ENCODE results near the gene SORBS2. TPM values are rescaled to one million over a fixed set of nuclear protein-coding genes. Genes with fewer than 3 reads are reported as not detected.

Gene SORBS2
- total and polyA plus RNA-seq, 2 of the 8 experiments (the other 6 are each of a cell fraction or from before 2014, with no cell fraction given): 73.0 to 87.1 TPM

DNA sequence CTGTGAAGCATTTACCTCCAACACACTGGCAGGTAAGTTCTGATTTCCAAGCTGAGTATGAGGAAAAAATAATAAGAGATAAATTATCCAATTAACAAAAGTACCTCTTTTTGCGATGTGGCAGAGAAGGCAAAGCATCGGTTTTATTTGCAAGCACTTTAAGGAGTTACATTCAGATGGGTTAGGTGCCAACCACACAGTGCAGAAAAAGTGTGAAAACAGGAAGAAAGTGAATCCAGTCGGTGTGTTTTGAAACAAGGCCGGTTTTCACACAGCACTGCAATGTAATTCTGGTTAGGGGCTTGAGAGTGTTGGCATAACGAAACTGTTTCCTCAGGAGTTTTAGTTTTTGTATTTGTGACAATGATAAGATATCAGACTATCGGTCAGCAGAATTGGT lies 145.8 kb downstream of the SORBS2 start:
- no peaks in the 10 kb centered on the region for H3K23me2 ChIP-seq (ENCODE audit: low read depth, low read length)
- no peaks in the 10 kb centered on the region for H3K4me1 ChIP-seq (replicated peaks in 1 of 4; ENCODE audit: control insufficient read depth in 3 of 4, insufficient read depth in 4 of 4, low read length in 3 of 4)
- no peaks in the 10 kb centered on the region; the same call in 1 of the 2 replicates for H3K79me1 ChIP-seq (ENCODE audit: low read depth, low read length)
- H2AK5ac ChIP-seq (ENCODE audit: low read depth, low read length): no peak overlapping the region
- H3K18ac ChIP-seq (ENCODE audit: extremely low read depth, low read length): no peak overlapping the region
- no peak overlapping the region for H3K4me2 ChIP-seq (ENCODE audit: insufficient read depth in 1 of 2, low read depth in 2 of 2, low read length in 2 of 2)
- H2BK12ac ChIP-seq (ENCODE audit: low read depth, low read length): no peak overlapping the region
- no peak overlapping the region for H4K5ac ChIP-seq (ENCODE audit: insufficient read length, low read depth, low read length)
- CTCF ChIA-PET (ENCODE audit: partially characterized antibody): interaction anchor here (1.0 to 1.5 kb wide), 3 partner anchors 14 to 27 kb away, joined by 3 to 4 read pairs (median 3); no protein-coding TSS in a partner anchor
- H3K79me2 ChIP-seq (ENCODE audit: control insufficient read depth in 1 of 2, insufficient read depth in 2 of 2, low read length in 2 of 2): no peaks in the 10 kb centered on the region
- H3K27ac ChIP-seq (ENCODE audit: low read depth, low read length): no peak overlapping the region
- DNase-seq (ENCODE audit: low read depth in 1 of 2, low spot score in 2 of 2) (no peak), FAIRE-seq (no peak)
- H3K9me3 ChIP-seq (ENCODE audit: insufficient read depth in 2 of 2, low read depth in 1 of 2, low read length in 1 of 2): no peaks in the 10 kb centered on the region
- no peak overlapping the region for H2AFZ ChIP-seq (ENCODE audit: low read length)
- H3K4ac ChIP-seq (replicated peaks; ENCODE audit: insufficient read length, low read depth, low read length): no peak overlapping the region
- no peak overlapping the region for H3K23ac ChIP-seq (ENCODE audit: insufficient read length)
- no peak overlapping the region for H3K56ac ChIP-seq (replicated peaks; ENCODE audit: insufficient read length, low read depth, low read length)
- no peak overlapping the region; the same call in 1 of the 2 replicates for H2BK15ac ChIP-seq (ENCODE audit: low read length)
- no peak overlapping the region for H2BK120ac ChIP-seq (replicated peaks; ENCODE audit: low read depth, low read length)
- no peak for TF ChIP-seq RAD21 (IDR thresholded peaks at IDR 0.05 in 1 of 2, conservative IDR thresholded peaks at IDR 0.05 in 1 of 2; ENCODE audit: low read depth in 2 of 2, low read length in 2 of 2)
- TF ChIP-seq, protein P1, sequence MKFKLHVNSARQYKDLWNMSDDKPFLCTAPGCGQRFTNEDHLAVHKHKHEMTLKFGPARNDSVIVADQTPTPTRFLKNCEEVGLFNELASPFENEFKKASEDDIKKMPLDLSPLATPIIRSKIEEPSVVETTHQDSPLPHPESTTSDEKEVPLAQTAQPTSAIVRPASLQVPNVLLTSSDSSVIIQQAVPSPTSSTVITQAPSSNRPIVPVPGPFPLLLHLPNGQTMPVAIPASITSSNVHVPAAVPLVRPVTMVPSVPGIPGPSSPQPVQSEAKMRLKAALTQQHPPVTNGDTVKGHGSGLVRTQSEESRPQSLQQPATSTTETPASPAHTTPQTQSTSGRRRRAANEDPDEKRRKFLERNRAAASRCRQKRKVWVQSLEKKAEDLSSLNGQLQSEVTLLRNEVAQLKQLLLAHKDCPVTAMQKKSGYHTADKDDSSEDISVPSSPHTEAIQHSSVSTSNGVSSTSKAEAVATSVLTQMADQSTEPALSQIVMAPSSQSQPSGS (IDR thresholded peaks at IDR 0.05; ENCODE audit: low read length): no peak
- TF ChIP-seq POLR2A (IDR thresholded peaks at IDR 0.05; ENCODE audit: control extremely low read depth in 1 of 2, low read depth in 2 of 2, low read length in 2 of 2): no peak
- TF ChIP-seq BACH1 (IDR thresholded peaks at IDR 0.05; ENCODE audit: low read length): no peak
- TF ChIP-seq CBX8 (IDR thresholded peaks at IDR 0.05; ENCODE audit: borderline replicate concordance, low read depth, low read length): no peak
- TF ChIP-seq CREB1 (IDR thresholded peaks at IDR 0.05): no peak
- no peak for TF ChIP-seq CTBP2 (IDR thresholded peaks at IDR 0.05; ENCODE audit: borderline replicate concordance, insufficient read depth, insufficient read length, low read length)
- TF ChIP-seq KDM1A (IDR thresholded peaks at IDR 0.05; ENCODE audit: borderline replicate concordance, low read length): no peak
- no peak for TF ChIP-seq PHF8 (conservative IDR thresholded peaks at IDR 0.05; ENCODE audit: low read depth, low read length)
- no peak for TF ChIP-seq TAF1 (IDR thresholded peaks at IDR 0.05; ENCODE audit: low read depth, low read length)
- TF ChIP-seq EP300 (IDR thresholded peaks at IDR 0.05; ENCODE audit: borderline replicate concordance in 1 of 2, low read depth in 2 of 2, low read length in 2 of 2): no peak
- no peaks in the 10 kb centered on the region for H4K20me1 ChIP-seq (replicated peaks in 1 of 2; ENCODE audit: control insufficient read depth in 1 of 2, insufficient read depth in 2 of 2, low read length in 2 of 2)
- H4K91ac ChIP-seq (replicated peaks; ENCODE audit: insufficient read length, low read length): no peak overlapping the region
- no peak overlapping the region for H3K4me3 ChIP-seq (ENCODE audit: extremely low read depth in 1 of 4, insufficient read depth in 2 of 4, low read depth in 3 of 4, low read length in 4 of 4)
- peaks cover 0 to 16% (median 3%) of the 10 kb centered on the region in 4 experiments; a peak in 3 of 8 replicates for H3K36me3 ChIP-seq (ENCODE audit: control insufficient read depth in 2 of 4, insufficient read depth in 4 of 4, low read length in 3 of 4)
- no peaks in the 10 kb centered on the region for H3K27me3 ChIP-seq (replicated peaks in 1 of 4; ENCODE audit: control insufficient read depth in 3 of 4, extremely low read depth in 1 of 4, insufficient read depth in 3 of 4, low read length in 3 of 4)
- no peak overlapping the region for H3K9ac ChIP-seq (replicated peaks in 1 of 4; ENCODE audit: extremely low read depth in 1 of 4, low read depth in 3 of 4, low read length in 3 of 4)
- H2BK20ac ChIP-seq (ENCODE audit: low read length): no peak overlapping the region
- no peak overlapping the region for H2BK5ac ChIP-seq (ENCODE audit: low read depth, low read length)
- no peak overlapping the region for H4K8ac ChIP-seq (ENCODE audit: extremely low read depth, insufficient read depth, low read length)
- POLR2A ChIA-PET (ENCODE audit: partially characterized antibody): no interaction called here
- H3K14ac ChIP-seq (ENCODE audit: insufficient read length): no peak overlapping the region
- WGBS, 2 experiments (ENCODE audit: extremely low coverage in 1 of 2, insufficient coverage in 1 of 2, insufficient read length in 1 of 2, insufficient replicate concordance in 2 of 2, low coverage in 1 of 2, low lambda C conversion rate in 2 of 2, missing lambda C conversion rate in 1 of 2): 95% methylated on average over 6 of the region's 6 CpGs; no CpG with 5 or more reads in 1 of the 2 experiments
